NCI-H82 (cell line): ENCODE results near the gene DPF1.
"Not testable (repeated sequence)": the region's sequence is repeated elsewhere in the genome, so short reads cannot be mapped to it uniquely, and the experiment has no call there.

Source experiments
- DNase-seq: peaks from one replicate; lab custom pipeline; 2025; lab: John Stamatoyannopoulos, UW

The DPF1 gene

GRCh38 chr19:38250821-38251563 lies 27.0 kb upstream of the DPF1 start:
- DNase-seq: peak; percentile 71

- no peak for DNase-seq
Observed at GRCh38 chr19:38250428-38250820, 26.4 kb upstream of the DPF1 start.

DNA sequence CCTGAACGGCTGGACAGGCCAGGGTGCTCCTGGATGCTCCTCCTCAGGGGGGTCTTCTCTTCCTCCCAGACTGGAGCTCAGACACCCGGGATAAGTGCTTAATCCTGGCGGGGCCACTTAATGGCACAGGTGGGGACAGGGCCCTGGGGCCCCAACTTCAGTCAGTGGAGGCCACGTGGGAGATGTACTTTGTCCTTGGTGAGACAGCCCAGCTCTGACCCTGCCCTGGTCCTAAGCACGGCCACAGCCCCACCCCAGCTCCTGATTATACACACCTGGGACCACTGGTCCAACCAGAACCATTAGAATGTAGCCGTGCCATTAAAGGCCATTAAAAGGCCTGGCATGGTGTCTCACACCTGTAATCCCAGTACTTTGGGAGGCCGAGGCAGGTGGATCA lies 24.4 kb upstream of the DPF1 start:
- DNase-seq: no peak

DNA sequence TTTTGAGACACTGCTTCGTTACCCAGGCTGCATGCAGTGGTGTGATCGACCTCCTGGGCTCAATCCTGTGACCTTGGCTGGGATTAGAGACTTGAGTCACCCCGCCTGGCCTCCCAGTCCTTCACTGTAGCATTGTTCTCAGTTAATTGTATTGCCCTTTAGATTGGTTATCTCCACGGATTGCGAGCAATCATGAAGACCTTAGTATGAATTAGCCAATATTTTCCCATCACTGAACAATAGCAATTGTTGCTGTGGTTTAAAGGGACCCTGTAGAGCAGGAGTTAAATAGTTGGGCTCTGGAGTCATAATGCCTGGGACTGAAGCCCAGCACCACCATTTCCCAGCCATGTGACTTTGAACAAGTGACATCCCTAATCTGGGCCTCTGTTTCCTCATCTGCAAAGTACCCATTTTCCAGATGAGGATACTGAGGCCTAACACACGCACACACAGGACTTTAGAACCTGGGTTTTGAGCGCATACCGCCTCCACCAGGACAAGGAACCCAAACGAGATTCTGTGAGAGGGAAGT lies 23.8 kb upstream of the DPF1 start:
- DNase-seq: peak; percentile 57

DNA sequence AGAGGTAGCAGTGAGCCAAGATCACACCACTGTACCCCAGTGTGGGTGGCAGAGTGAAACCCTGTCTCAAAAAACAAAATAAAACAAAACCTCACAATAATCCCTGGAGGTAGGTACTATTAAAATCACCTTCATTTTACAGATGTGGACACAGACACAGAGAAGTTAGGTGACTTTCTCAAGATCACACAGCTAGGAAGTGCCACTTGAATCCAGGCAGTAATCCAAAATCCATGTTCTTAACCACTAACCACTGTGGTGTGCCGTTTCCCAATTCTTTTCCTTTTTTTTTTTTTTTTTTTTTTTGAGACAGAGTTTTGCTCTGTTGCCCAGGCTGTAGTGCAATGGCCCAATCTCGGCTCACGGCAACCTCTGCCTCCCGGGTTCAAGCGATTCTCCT lies 23.1 kb upstream of the DPF1 start:
- no peak for DNase-seq

DNA sequence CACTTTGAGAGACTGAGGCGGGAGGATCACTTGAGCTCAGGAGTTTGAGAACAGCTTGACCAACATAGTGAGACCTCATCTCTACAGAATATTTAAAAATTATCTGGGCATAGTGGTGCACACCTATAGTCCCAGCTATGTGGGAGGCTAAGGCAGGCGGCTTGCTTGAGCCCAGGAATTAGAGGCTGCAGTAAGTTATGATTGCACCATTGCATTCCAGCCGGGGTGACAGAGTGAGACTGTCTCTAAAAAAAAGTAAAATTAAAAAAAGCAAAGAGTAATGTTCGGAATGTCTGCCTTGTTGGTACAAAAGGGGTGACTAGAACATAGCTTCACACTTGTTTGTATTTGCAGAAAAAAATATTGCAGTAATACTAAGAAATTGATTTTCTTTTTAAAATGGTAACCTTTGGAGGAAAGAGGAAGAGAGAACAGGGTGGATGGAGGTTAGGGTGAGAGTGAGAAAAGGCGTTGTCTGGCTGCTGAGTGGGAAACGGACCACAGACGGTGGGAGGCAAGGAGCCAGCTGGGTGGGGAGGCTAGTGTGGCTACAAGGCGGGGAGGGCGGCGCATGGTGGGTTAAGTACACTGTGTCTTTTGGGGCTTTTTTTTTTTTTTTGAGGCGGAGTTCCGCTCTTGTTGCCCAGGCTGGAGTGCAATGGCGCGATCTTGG lies 21.9 kb upstream of the DPF1 start:
- DNase-seq: no peak

- no peak for DNase-seq
Observed at GRCh38 chr19:38243279-38243673, 19.3 kb upstream of the DPF1 start.

GRCh38 chr19:38239816-38240215 lies 15.8 kb upstream of the DPF1 start:
- DNase-seq: no peak

DNA sequence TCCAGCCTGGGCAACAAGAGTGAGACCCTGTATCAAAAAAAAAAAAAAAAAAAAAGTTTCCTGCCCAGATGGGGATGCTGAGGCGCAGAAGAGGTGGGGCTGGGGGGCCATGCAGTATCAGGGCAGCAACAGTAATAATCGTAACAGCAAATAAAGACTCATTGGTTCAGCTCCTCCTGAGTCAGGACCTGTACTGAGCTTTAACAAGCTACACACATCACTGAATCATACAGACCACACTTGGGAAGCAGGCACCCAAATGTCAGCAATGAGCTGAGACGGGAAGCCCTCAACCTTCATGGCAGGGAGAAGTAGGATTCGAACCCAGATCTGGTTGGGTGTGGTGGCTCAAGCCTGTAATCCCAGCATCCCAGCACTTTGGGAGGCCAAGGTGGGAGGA lies 10.6 kb upstream of the DPF1 start:
- no peak for DNase-seq

DNA sequence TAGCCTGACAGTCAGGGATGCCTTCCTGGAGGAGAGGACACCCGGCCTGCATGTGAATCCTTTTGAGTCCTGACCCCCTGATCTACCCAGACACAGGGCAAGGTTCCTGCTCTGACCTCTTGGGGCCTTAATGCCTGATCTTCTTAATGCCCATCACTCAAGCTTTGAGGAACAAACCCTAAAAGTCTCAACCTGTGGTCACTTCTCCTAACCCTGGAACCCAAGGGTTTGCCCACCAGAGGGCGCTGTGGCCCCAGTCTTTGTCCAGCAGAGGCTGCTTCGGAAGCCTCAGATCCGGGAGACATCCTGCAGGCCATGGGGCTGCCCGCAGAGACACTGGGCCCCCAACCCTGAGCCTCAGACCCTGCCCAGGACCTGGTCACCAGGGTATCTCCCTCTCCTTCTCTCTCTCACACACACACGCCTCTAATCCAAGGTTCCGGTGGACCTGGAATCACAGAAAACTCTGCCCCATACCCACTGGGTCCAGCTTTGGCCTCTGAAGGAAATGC lies 9.8 kb upstream of the DPF1 start:
- DNase-seq: peak; percentile 89

GRCh38 chr19:38231918-38232317 lies 7.9 kb upstream of the DPF1 start:
- no peak for DNase-seq

- DNase-seq: not testable (repeated sequence)
Observed at GRCh38 chr19:38230506-38231133, 6.6 kb upstream of the DPF1 start.

- DNase-seq: peak; percentile 98
Observed at GRCh38 chr19:38229585-38230073, 5.6 kb upstream of the DPF1 start.

DNA sequence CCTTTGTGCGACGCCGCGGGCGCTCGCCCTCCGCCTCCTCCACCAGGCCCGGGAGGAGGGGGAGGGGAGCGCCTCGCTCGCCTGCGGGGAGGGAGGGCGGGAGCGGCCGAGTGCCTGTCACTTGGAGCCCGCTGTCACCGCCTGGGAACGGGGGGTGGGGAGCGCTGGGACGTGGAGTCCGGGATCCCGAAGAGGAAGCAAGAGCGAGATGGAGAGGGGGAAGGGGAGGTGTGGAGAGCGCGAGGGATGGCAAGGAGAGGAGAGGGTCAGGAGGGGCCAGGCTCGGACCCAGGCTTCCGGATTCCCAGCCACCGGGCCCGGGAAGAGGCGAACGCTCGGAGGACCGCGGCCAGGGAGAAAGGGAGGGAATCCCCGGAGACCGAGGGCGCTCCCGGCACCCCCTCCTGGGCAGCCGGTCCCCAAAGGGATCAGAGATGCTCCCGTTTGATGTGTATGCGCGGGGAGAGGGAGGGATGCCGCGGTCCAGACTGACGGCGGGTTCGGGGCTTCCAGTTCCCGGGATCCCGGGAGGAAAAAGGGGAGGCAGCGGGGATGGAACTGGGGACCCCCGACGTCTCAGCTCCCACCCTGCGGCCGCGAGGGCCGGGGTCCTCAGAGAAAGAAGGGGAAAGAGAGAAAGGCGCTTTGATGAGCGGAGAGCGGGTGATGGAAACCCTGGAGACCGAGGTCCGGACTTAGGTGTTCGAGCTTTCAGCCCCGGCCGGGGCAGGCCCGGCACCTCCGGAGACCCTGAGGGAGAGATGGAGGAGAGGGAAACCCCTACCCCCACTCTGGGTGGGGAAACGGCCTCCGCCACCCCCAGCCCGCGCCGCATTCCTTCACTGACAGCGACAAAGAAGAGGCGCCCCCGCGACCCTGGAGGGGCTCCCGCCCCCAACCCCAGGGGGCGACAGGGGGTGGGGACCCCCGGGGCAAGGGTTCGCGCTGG lies 4.7 kb upstream of the DPF1 start:
- peak; percentile 81 for DNase-seq

GRCh38 chr19:38228005-38228377 lies 4.0 kb upstream of the DPF1 start:
- peak; percentile 77 for DNase-seq

- DNase-seq: no peak
Observed at GRCh38 chr19:38227287-38228004, 3.4 kb upstream of the DPF1 start.

GRCh38 chr19:38224863-38225218 lies 819 bp upstream of the DPF1 start:
- DNase-seq: not testable (repeated sequence)

- DNase-seq: no peak
Observed at GRCh38 chr19:38223617-38224013, 407 bp downstream of the DPF1 start.

- no peak for DNase-seq
Observed at GRCh38 chr19:38223119-38223523, 901 bp downstream of the DPF1 start.

GRCh38 chr19:38221919-38222830 lies 1.8 kb downstream of the DPF1 start:
- no peak for DNase-seq
